HuH-7 (cell line): ENCODE results near the gene RALGPS1.

Source experiments
- DNase-seq: peaks from one replicate; pipeline ENCODE4 v3.0.0; 2011; ENCODE audit warnings: low spot score

RALGPS1 gene

GRCh38 chr9:127189628-127190027, 275.0 kb downstream of the RALGPS1 start:
- no peak for DNase-seq

GRCh38 chr9:127192744-127193143, 278.2 kb downstream of the RALGPS1 start:
- DNase-seq, result no peak

DNA sequence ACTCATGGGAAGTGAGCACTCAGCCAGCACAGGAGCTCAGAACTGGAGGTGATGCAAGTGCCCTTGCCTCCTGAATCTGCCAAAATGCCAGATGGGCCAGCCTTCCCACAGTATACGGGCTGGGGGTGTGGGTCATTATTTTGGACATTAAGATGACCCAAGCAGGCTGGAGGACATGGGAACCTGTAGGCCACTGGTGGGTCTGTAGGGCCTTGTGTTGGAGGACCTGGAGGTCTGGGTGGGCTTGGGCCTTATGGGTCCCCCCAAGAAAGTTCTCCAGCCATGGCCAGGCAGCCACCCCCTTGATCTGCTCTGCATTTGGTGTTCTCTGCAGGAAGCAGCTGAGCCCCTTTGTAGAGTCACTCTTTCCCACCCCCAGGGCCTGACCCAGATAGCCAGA, 278.9 kb downstream of the RALGPS1 start:
- no peak for DNase-seq

GRCh38 chr9:127194881-127195713, 280.5 kb downstream of the RALGPS1 start:
- DNase-seq, result no peak

DNA sequence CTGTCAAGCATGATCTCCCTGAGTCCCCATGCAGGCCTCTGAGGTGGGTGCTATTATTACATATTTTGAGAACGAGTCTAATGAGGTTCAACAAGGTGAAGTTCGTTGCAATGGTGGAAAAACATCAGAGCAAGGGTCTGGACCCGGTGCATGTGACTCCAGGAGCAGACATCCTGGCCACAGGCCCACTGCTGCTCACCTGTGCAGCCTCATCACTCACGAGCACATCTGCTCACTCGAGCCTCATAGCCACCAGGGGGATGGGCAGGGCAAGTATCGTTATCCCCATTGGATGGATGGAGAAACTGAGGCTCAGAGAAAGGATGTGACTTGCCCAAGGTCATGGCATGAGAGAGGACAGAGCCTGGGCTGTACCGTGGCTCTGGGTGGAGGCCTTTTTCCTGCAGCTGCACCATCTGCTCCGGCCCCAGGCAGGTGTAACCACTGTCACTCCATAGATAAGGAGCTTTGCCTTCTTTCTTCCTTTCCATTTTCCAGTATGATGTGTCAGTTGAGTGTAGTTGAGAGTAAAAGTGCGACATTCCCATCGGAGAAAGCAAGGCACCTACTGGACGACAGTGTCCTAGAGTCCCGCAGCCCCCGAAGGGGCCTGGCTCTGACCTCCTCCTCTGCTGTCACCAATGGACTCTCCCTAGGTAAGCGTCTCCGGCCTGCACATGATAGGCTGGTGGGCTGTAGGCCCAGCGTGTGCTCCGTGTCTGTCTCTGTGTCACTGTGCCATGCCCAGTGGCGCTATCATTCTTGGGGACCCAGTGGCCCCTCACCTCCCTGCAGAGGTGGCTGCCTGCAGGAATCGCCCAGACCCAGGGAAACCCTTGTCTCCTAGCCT, 281.6 kb downstream of the RALGPS1 start:
- no peak for DNase-seq

DNA sequence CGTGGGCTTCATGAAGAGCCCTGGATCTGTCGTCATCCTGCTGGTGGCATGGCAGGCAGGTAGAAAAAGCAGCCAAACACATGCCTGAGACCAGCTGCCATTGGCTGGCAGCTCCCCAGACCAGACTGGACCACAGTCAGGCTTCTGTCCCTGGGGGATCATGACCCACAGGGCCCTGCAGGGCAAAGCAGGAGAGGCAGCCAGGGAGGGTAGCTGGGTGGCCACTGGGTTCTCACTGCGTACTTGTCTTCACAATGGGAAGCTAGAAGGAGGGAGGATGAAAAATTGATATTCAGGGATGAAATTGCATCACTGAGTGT, 282.2 kb downstream of the RALGPS1 start:
- no peak for DNase-seq

- DNase-seq, result no peak
These were observed 282.7 kb downstream of the RALGPS1 start for GRCh38 chr9:127197186-127197860.

DNA sequence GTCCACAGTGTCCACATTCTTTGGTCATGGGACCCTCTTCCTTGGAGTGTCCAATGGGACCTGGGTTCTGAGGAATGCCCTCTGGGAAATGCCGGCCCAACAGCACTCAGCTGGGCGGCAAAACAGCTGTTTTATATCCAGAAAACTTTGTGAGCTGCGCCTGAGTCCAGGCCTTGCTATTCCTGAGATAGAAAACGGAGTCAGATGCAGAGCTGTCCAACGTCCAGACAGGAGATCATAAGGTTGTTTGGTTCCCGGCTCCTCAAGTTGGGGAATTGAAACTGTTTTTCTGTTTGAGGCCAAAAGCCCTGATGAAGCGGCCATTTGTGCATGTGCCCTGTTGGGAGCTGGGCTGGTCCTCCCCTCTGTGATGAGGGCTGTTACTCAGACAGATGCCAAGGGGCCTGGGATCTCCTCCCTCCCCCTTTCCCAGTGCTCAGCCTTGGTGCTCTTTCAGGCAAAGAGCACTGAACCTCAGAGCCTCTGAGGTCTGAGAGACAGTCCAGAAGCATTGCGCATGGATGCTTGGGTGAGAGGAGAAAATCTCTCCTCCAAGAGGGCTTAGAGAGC, 283.4 kb downstream of the RALGPS1 start:
- no peak for DNase-seq

DNA sequence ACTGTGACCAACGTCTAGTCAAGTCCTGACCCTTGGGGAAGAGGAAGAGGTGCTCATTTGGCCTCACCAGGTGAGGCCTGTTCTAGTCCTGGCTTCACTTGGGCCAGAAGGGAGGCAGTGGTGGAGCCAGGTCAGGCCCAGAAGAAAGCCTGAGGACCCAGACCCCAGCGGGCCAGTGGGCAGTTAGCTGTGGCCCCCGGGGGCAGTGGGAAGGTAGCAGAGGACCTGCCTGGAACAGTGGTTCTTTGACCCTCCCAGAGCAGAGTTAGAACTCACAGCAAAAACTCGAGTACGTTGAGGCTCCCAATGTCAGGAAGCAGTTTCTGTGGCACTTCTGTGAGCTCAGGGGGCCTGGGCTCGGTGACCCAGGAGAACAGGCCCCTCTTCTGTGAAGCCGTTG, 284.0 kb downstream of the RALGPS1 start:
- DNase-seq, result no peak

DNA sequence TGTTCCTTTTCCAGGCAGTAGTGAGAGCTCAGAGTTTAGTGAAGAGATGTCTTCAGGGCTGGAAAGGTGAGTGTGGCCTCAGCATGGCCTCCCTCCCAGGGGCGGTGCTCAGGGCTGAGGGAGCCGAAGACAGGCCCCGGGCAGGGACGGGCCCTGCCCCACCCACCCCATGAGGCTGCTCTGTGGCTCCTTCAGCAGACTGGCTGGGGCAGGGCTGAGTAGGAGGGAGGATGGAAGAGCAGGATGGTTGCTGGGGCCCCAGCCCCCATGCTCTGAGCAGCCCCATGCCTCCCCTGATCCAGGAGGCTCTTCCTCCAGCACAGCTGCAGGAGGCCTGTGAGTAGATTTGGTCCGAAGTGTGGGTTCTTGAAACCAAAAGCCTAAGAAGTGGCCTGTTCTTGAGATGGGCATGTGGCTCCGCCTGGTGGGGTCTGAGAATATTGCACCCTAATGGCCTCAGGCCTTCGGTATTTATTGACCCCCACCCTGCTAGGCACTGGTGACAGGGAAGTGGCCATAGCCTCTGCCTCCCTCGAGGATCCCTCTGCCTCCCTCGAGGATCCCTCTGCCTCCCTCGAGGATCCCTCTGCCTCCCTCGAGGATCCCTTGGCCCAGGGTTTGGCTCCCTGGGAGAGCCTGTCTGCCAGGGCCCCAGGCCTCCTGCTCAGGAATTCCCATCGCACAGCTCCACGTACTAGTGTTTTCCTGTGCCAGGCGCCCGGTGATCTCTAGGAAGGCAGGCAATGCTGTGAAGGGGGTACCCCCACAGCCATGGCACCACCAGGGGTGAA, 284.6 kb downstream of the RALGPS1 start:
- peak; percentile 88 for DNase-seq

- no peak for DNase-seq
These were observed 285.7 kb downstream of the RALGPS1 start for GRCh38 chr9:127200106-127200862.

- no peak for DNase-seq
These were observed 286.5 kb downstream of the RALGPS1 start for GRCh38 chr9:127201071-127201541.

DNA sequence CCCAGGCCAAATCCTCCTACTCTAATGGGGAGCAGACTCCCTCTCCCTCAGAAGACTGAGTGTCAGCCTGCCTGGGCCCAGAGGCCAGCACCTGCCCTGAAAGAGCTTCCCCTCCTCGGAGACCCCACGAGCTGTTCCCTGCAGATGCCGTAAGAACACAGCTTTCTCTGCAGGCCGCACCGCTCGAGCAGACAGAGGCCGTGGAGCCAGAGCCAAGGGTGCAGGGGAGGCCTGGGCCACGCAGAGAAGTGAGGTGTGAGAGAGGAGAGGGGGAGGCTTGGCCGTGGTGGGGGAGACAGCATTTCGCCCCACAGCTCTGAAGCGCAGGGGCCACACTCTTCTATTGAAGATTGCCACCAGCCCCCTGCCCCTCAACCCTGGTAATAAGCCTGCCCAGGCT, 287.1 kb downstream of the RALGPS1 start:
- no peak for DNase-seq

GRCh38 chr9:127202461-127203169, 288.0 kb downstream of the RALGPS1 start:
- DNase-seq, result no peak

- no peak for DNase-seq
These were observed 289.2 kb downstream of the RALGPS1 start for GRCh38 chr9:127203681-127204327.

DNA sequence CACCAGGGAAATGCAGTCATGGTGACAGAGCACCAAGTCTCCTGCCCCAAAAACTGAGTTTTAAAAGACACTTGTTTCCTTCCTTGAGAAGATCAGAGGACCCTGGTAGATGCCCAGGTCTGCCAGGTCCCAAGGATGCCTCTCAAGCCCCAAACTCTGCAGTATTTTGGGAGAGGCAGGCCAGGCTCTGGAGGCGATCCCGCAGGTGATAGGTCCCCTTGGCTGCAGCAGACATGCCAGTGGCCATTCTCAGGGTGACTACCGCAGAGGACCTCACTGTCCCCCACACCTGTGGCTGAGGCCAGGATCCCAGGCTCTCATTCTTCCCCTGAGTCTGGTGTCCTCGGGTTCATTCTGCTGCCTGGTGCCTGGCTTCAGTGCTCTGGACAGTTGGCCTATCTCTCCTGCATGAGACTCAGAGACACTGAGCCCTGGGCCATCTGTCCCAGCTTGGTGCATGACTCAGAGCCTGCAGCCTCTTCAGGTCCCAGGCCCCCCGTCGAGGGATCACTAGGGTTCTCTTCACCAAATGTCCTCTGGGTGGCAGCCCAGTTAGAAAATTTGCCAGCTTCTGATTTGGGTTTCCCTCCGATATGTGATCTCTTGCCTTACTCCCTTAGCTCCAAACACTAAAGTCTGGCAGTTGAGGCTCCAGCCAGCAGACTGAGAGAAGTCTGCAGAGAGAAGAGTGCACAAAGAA, 290.3 kb downstream of the RALGPS1 start:
- DNase-seq, result peak; percentile 54

GRCh38 chr9:127205952-127206351, 291.4 kb downstream of the RALGPS1 start:
- DNase-seq, result no peak

- DNase-seq, result no peak
These were observed 292.1 kb downstream of the RALGPS1 start for GRCh38 chr9:127206666-127207065.
